ENCODE data around the gene DIAPH3. TPM values are rescaled to one million over a fixed set of nuclear protein-coding genes. Genes with fewer than 3 reads are reported as not detected.

Gene DIAPH3
- total RNA-seq, 1 experiment from 2014 or later = 62.3 TPM

DNA sequence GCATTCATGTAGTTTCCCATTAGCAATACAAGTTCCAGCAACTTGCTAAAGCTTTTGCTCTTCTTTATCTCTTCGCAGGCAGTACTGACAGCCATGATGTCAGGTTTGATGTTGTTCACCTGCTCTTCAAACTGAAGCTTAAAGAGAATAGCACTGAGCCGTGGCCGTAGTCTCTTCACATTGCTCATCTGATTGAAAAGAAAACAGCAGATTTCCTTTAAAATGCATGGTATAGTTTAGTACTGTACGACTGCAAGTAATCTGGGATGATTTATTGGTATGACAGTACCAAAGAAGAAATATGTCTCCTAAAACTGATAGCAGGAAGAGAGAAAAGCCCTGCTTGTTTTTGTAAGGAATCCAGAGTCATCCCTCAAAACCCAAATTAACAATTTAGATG lies 284.4 kb downstream of the DIAPH3 start:
- BruUV-seq (replicated peaks) = no TSS peak
- Histone ChIP-seq H3K27me3 (replicated peaks; ENCODE audit: insufficient read depth, low read depth, low read length, poor library complexity) (no peaks in the 10 kb centered on the region), H3K9me3 (ENCODE audit: low read depth, low read length, poor library complexity, severe bottlenecking) (no peaks in the 10 kb centered on the region), H3K4me1 (ENCODE audit: insufficient read depth, low read length, poor library complexity, severe bottlenecking) (peaks cover 20% of the 10 kb centered on the region), H3K4me3 (ENCODE audit: low read depth, low read length, poor library complexity, severe bottlenecking) (no peak overlapping the region), H3K36me3 (ENCODE audit: insufficient read depth, low read length, poor library complexity, severe bottlenecking) (peaks cover 12% of the 10 kb centered on the region), H3K27ac (ENCODE audit: low read depth, low read length, poor library complexity, severe bottlenecking) (peak overlapping the region; percentile 13)
- CTCF ChIA-PET = no interaction called here
- peak; percentile 14 for DNase-seq (ENCODE audit: low spot score)
- intact Hi-C loops (cut with micrococcal nuclease; ENCODE audit: unreplicated experiment) = no loop called here
- POLR2A ChIA-PET (ENCODE audit: low non-redundant PET) = no interaction called here
- no peak for TF ChIP-seq EZH2 (IDR thresholded peaks at IDR 0.05; ENCODE audit: borderline replicate concordance, low read depth, low read length, poor library complexity, severe bottlenecking)
- TF ChIP-seq, protein P1, sequence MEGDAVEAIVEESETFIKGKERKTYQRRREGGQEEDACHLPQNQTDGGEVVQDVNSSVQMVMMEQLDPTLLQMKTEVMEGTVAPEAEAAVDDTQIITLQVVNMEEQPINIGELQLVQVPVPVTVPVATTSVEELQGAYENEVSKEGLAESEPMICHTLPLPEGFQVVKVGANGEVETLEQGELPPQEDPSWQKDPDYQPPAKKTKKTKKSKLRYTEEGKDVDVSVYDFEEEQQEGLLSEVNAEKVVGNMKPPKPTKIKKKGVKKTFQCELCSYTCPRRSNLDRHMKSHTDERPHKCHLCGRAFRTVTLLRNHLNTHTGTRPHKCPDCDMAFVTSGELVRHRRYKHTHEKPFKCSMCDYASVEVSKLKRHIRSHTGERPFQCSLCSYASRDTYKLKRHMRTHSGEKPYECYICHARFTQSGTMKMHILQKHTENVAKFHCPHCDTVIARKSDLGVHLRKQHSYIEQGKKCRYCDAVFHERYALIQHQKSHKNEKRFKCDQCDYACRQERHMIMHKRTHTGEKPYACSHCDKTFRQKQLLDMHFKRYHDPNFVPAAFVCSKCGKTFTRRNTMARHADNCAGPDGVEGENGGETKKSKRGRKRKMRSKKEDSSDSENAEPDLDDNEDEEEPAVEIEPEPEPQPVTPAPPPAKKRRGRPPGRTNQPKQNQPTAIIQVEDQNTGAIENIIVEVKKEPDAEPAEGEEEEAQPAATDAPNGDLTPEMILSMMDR (conservative IDR thresholded peaks at IDR 0.05; ENCODE audit: low read depth, low read length) = no peak

DNA sequence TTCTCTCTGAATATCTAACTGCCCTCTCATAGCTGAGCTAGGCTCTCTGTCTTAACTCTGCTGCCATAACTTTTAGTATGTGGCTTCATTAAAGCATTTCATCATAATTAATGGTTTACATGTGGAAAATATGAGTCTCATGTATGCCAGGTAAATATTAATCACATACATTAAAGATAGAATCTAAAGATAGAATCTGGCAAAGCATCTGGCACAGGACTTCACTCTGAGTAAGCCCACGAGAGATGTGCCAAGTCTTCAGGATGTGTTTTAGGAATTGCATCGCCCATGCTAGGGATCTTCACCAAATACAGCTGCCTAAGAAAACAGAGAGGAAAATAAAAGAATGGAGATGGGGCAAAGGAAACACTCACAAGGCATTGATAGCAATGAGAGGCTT lies 285.8 kb downstream of the DIAPH3 start:
- H3K4me1 ChIP-seq (ENCODE audit: insufficient read depth, low read length, poor library complexity, severe bottlenecking) = peaks cover 19% of the 10 kb centered on the region
- H3K36me3 ChIP-seq (ENCODE audit: insufficient read depth, low read length, poor library complexity, severe bottlenecking) = peaks cover 12% of the 10 kb centered on the region
- no peak overlapping the region for H3K27ac ChIP-seq (ENCODE audit: low read depth, low read length, poor library complexity, severe bottlenecking)
- BruUV-seq (replicated peaks) = no TSS peak
- POLR2A ChIA-PET (ENCODE audit: low non-redundant PET) = no interaction called here
- TF ChIP-seq EZH2 (IDR thresholded peaks at IDR 0.05; ENCODE audit: borderline replicate concordance, low read depth, low read length, poor library complexity, severe bottlenecking) = no peak
- TF ChIP-seq, protein P1 (conservative IDR thresholded peaks at IDR 0.05; ENCODE audit: low read depth, low read length) = no peak
- no peak for DNase-seq (ENCODE audit: low spot score)
- H3K4me3 ChIP-seq (ENCODE audit: low read depth, low read length, poor library complexity, severe bottlenecking) = no peak overlapping the region
- CTCF ChIA-PET = no interaction called here
- intact Hi-C loops (cut with micrococcal nuclease; ENCODE audit: unreplicated experiment) = no loop called here
- H3K27me3 ChIP-seq (replicated peaks; ENCODE audit: insufficient read depth, low read depth, low read length, poor library complexity) = no peaks in the 10 kb centered on the region
- H3K9me3 ChIP-seq (ENCODE audit: low read depth, low read length, poor library complexity, severe bottlenecking) = no peaks in the 10 kb centered on the region

DNA sequence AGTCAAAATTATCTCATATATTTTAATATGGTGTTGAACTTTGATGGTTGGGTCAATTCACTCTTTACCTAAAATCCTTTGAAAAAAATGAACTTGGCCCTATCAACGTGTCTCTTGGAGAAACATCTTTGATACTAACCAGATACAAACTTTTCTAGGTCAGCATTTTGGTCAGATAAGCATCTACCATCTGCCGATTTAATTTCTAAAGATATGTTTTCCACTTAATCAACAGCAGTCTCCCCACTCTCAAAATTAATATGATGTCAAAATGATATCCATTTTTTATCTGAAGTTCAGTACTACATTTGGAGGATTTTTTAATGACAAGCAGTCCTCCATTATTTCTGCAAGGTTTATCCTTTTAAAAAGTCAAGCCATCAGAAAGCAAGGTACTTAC lies 288.8 kb downstream of the DIAPH3 start:
- no peak for DNase-seq (ENCODE audit: low spot score)
- BruUV-seq (replicated peaks) = no TSS peak
- Histone ChIP-seq H3K27me3 (replicated peaks; ENCODE audit: insufficient read depth, low read depth, low read length, poor library complexity) (no peaks in the 10 kb centered on the region), H3K9me3 (ENCODE audit: low read depth, low read length, poor library complexity, severe bottlenecking) (no peaks in the 10 kb centered on the region), H3K36me3 (ENCODE audit: insufficient read depth, low read length, poor library complexity, severe bottlenecking) (peaks cover 12% of the 10 kb centered on the region), H3K4me1 (ENCODE audit: insufficient read depth, low read length, poor library complexity, severe bottlenecking) (peaks cover 13% of the 10 kb centered on the region), H3K4me3 (ENCODE audit: low read depth, low read length, poor library complexity, severe bottlenecking) (no peak overlapping the region), H3K27ac (ENCODE audit: low read depth, low read length, poor library complexity, severe bottlenecking) (no peak overlapping the region)
- ChIA-PET CTCF (no interaction called here), POLR2A (ENCODE audit: low non-redundant PET) (no interaction called here)
- TF ChIP-seq, protein P1 (conservative IDR thresholded peaks at IDR 0.05; ENCODE audit: low read depth, low read length) = no peak
- TF ChIP-seq EZH2 (IDR thresholded peaks at IDR 0.05; ENCODE audit: borderline replicate concordance, low read depth, low read length, poor library complexity, severe bottlenecking) = no peak
- intact Hi-C loops (cut with micrococcal nuclease; ENCODE audit: unreplicated experiment) = no loop called here

Data from A673 (cell line).